NCI-H510A treated with DMSO at 0.1 percent for 48 hours (cell line): ENCODE measurements around the gene COLGALT1.
"Not testable (repeated sequence)": the region's sequence is repeated elsewhere in the genome, so short reads cannot be mapped to it uniquely, and the experiment has no call there.

Experiments used
- DNase-seq: peaks from one replicate; lab custom pipeline; 2025; lab: John Stamatoyannopoulos, UW

Gene COLGALT1

DNA sequence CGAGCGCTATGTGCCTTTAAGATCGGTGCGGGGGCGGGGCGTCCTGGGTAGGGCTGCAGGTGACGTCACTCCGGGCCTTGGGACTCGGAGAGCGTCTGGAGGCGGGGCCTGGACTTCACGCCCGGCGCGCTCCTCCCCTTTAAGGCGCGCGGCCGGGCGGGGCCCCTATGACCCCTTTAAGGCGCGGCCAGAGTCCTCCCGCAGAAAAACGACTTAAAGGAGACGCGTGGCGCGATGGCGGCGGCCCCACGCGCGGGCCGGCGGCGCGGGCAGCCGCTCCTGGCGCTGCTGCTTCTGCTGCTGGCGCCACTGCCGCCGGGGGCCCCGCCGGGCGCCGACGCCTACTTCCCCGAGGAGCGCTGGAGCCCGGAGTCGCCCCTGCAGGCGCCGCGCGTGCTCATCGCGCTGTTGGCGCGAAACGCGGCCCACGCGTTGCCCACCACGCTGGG lies at the start of gene COLGALT1:
COLGALT1 (plus strand) TSS at position 170 of the 449 bp plus-strand sequence; CDS start at position 235, 65 bp downstream.
- DNase-seq: peak; percentile 95

DNA sequence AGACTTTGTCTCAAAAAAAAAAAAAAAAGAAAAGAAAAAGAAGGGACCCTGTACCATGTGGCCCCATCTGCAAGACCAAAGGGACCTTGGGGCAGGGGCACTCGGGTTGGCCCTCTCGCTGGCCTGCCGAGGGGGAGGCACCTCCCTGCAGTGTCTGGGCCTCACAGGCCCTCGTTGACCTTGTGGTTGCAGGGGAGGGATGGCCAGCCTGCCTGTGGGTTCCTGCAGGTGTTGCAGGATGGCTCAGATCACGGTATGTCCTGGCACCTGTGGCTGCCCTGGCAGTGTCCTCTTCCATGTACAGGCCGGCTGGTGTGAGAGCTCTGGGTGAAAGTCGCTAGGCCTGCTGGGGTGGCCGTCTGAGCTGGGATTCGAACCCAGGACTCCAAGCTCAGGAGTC lies 48.7 kb upstream of the COLGALT1 start:
- no peak for DNase-seq

- not testable (repeated sequence) for DNase-seq
Observed at GRCh38 chr19:17508558-17508933, 46.9 kb upstream of the COLGALT1 start.

DNA sequence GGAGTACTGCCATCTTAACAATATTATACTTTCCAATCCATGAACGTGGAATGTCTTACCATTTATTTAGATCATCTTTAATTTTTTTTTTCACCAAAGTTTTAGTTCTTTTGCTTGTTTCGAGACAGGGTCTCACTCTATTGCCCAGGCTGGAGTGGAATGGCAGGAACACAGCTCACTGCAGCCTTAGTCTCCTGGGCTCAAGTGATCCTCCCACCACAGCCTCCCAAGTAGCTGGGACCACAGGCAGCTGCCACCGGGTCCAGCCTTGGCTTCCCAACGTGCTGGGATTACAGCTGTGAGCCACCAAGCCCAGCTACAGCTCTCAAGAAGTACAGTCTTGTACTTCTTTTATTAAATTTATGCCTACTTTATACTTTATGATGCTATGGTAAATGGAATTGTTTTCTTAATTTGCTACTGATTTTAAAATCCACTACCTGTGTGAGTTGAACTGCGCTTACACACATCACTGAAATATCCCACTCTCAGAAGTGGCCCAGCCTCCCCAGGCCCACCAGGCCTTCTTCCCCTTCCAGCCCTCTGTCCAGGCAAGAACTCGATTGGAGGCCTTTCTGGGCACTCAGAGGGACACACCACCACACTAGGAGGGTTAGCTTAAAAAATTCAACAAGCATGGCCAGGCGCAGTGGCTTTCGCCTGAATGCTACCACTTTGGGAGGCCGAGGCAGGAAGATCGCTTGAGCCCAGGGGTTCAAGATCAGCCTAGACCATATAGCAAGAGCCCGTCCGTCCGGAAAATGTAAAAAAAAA lies 45.0 kb upstream of the COLGALT1 start:
- no peak for DNase-seq

- DNase-seq: peak; percentile 64
Observed at GRCh38 chr19:17511724-17512573, 43.5 kb upstream of the COLGALT1 start.

DNA sequence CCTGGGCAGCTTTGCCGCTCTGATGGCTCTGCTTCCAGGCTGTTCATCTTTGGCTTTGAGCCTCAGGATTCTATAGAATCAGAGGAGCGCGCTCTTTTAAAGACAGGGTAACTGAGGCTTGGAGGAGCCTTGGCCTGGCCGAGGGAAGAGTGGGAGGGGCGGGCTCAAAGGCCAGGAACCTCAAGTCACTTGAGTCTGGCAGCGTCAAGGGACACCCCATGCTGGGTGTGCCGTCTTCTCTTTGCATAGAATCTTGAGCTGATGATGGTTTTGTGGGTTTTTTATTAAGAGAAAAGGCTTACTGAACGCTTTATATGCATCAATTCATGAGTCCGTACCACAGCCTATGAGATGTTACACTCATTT lies 42.9 kb upstream of the COLGALT1 start:
- no peak for DNase-seq

DNA sequence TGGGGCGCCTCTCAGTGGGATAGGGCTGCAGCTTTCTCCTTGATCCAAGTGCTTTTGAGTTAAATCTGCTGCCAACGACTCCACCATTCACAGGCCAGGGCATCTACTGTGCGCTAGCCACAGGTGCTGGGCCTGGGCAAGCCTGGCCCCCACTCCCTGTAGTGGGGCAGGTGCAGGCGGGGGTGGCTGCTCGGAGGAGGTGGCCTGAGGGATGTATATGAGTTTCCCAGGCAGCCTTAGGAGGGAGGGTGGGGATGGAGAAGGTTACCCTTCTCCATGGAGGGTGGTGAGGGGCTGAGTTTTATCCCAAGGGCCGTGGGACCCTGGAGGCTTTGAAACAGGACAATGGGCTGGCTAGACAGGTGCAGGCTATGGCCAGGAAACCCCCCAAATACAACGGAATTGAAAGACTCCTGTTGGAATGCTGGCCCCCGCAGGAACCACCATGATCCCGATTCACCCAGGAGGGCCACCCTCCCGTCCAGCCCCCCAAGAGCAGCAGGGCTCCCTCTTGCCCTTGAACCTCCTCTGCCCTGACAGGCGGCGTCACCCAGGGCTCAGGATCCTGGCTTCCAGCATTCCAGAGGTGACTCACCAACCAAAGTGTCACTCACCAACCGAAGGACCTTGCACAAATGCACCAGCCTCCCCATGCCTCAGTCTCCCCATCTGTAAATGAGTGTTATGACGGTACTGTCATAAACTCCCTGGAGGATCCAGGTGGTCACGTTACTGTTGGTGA lies 39.9 kb upstream of the COLGALT1 start:
- DNase-seq: no peak

GRCh38 chr19:17517898-17518297 lies 37.6 kb upstream of the COLGALT1 start:
- no peak for DNase-seq

- DNase-seq: not testable (repeated sequence)
Observed at GRCh38 chr19:17518654-17519053, 36.8 kb upstream of the COLGALT1 start.

GRCh38 chr19:17519967-17520366 lies 35.5 kb upstream of the COLGALT1 start:
- DNase-seq: no peak

- no peak for DNase-seq
Observed at GRCh38 chr19:17520865-17521264, 34.6 kb upstream of the COLGALT1 start.

- no peak for DNase-seq
Observed at GRCh38 chr19:17522988-17523872, 32.2 kb upstream of the COLGALT1 start.

GRCh38 chr19:17524651-17525050 lies 30.8 kb upstream of the COLGALT1 start:
- no peak for DNase-seq

DNA sequence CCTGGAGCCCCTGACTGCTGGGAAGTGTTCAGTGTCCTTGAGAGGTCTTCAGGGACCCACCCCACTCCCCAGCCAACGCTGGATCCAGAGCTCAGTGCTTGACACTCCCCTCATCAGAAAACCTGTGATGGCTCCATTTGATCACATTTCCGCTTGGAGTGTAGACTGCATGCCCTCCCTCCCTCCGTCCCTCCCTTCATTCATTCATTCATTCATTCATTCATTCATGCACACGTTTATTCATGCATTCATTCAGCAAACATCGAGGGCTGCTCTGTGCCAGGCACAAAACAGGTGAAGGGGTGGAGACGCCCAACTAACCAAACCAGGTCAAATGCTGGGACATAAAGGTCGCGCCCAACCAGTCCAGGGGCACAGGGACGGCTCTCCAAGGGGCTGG lies 30.3 kb upstream of the COLGALT1 start:
- DNase-seq: no peak

DNA sequence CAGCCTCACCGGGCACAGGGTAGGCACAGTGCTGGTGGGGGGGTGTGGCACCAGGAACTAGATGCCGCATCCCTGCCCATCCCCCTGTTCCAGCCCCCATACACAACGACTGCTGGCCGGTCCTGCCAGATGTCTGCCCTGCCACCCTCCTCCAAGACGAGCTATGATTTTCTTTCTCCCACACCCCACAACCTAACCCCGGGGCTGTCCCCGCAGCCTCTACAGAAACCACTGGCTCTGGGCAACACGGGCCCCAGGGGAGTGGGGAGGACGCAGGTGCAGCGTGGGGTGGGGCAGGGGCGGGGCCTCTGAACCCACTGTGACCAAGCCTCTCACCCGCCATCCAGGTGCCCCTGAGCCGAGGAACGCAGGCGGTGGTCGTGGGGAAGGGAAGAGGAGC lies 28.5 kb upstream of the COLGALT1 start:
- no peak for DNase-seq

DNA sequence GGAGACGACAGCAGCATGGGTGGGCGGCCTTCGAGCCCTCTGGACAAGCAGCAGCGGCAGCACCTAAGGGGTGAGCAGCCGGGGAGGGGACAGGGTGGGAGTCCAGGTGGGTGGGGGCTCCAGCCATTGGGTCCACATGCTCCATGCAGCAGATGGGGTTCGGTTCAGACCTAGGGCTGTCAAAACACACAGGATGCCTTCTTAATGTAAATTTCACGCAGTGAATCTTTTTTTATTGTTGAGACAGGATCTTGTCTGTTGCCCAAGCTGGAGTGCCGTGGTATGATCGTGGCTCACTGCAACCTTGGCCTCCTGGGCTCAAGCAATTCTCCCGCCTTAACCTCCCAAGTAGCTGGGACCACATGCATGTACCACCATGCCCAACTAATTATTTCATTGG lies 28.1 kb upstream of the COLGALT1 start:
- DNase-seq: no peak

DNA sequence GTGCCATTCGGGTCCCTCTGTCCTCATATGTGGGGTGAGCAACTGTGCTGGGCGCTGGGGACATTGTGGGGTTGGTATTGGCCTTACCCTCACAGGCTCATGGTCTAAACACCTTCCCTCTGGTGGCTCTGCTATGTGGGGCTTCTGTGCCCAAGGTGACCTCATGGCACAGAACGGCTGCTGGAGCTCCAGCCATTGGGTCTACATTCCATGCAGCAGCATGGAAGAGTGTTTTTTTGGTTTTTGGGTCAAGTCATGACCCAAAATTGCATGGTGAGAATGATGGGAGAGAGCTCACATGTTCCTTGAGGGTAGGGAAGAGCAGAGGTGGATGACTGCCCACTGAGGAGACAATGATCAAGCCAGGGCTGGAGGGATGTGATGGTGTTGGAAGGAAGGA lies 26.8 kb upstream of the COLGALT1 start:
- no peak for DNase-seq

DNA sequence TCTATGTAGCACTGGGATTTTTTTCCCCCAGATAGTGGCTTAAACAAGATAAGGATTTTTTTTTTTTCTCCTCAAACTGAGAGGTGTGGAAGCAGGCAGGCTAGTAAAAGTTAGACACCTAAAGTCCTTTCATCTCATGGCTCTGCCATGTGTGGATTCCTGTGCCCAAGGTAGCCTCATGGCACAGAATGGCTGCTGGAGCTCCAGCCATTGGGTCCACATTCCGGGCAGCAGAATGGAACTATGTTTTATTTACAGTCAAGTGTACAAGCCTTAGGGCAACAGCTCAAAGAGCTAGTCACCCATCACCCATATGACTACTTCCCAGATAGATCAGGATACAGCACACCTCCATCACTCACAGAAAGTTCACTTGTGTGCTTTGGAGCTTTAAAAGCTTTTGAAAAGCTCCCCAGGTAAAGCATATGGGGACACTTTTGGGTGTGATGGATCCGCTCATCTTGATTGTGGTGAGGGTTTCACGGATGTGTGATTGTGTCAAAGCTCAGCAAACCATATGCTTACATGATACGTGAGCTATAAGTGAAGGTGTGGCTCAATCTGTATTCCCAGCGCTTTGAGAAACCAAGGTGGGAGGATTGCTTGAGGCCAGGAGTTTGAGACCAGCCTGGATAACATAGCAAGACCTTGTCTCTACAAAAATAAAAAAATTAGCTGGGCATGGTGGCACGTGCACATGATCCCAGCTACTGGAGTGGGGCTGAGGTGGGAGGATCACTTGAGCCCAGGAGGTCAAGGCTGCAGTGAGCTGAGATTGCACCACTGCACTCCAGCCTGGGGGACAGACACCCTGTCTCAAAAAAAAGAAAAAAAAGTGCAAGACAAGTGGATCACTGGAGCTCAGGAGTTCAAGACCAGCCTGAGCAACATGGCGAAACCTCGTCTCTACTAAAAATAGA lies 25.9 kb upstream of the COLGALT1 start:
- DNase-seq: no peak

- DNase-seq: peak; percentile 75
Observed at GRCh38 chr19:17530586-17530985, 24.9 kb upstream of the COLGALT1 start.

DNA sequence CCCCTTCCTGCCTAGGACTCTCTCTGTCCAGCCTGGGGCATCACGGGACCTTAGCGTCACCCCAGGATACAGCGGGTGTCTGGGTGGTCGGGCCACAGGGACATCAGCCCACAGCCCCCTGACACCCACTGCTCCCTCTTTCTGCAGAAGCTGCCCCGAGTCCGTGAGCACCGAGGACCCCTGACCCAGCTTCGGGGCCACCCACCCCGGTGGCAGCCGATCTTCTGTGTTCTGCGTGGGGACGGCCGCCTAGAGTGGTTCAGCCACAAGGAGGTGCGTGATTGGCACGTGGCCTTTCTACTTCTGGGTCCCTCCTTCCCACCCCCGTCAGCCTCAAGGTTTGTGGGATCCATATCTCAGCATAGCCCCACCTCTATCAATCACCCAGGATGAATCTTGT lies 23.3 kb upstream of the COLGALT1 start:
- DNase-seq: no peak
